ENCODE measurements around the gene PARD3. TPM values are rescaled to one million over a fixed set of nuclear protein-coding genes. Genes with fewer than 3 reads are reported as not detected.
"Not testable (repeated sequence)": the region's sequence is repeated elsewhere in the genome, so short reads cannot be mapped to it uniquely, and the experiment has no call there.

The PARD3 gene
- total and polyA plus RNA-seq, 8 donors, result 25.6 to 54.5 (median 47.8) TPM

- intact Hi-C loops (cut with DNase I), result no loop called here
- Histone ChIP-seq H3K36me3 (no peaks in the 10 kb centered on the region), H3K27ac (peak overlapping the region in 1 of 2 donors; percentile 3), H3K4me1 (peaks cover 12 to 29% of the 10 kb centered on the region in 2 donors), H3K9me3 (no peaks in the 10 kb centered on the region), H3K27me3 (no peaks in the 10 kb centered on the region), H3K4me3 (no peak overlapping the region)
- ATAC-seq (no peak), DNase-seq (no peak)
- no peak for TF ChIP-seq CTCF (IDR thresholded peaks at IDR 0.05)
These were observed 112.8 kb downstream of the PARD3 start for GRCh38 chr10:34702093-34702937.

GRCh38 chr10:34701194-34701593, 113.9 kb downstream of the PARD3 start:
- intact Hi-C loops (cut with DNase I), result no loop called here
- H3K4me1 ChIP-seq, result peaks cover 12 to 27% of the 10 kb centered on the region in 2 donors
- no peaks in the 10 kb centered on the region for H3K36me3 ChIP-seq
- no peak overlapping the region for H3K27ac ChIP-seq
- ATAC-seq (no peak), DNase-seq (no peak)
- H3K9me3 ChIP-seq, result no peaks in the 10 kb centered on the region
- no peak overlapping the region for H3K4me3 ChIP-seq
- no peak for TF ChIP-seq CTCF (IDR thresholded peaks at IDR 0.05)
- H3K27me3 ChIP-seq, result no peaks in the 10 kb centered on the region

GRCh38 chr10:34700752-34701151, 114.3 kb downstream of the PARD3 start:
- intact Hi-C loops (cut with DNase I); DNase-seq; H3K9me3 ChIP-seq; H3K36me3 ChIP-seq; H3K4me3 ChIP-seq; ATAC-seq; H3K27me3 ChIP-seq; H3K27ac ChIP-seq: not testable (repeated sequence)
- peaks cover 12 to 27% of the 10 kb centered on the region in 2 donors for H3K4me1 ChIP-seq

- peaks cover 10 to 21% of the 10 kb centered on the region in 2 donors for H3K4me1 ChIP-seq
- TF ChIP-seq CTCF (IDR thresholded peaks at IDR 0.05), result no peak
- H3K27ac ChIP-seq, result no peak overlapping the region
- H3K9me3 ChIP-seq, result no peaks in the 10 kb centered on the region
- H3K36me3 ChIP-seq, result no peaks in the 10 kb centered on the region
- H3K4me3 ChIP-seq, result no peak overlapping the region
- intact Hi-C loops (cut with DNase I), result no loop called here
- no peaks in the 10 kb centered on the region for H3K27me3 ChIP-seq
- ATAC-seq (no peak), DNase-seq (no peak)
These were observed 115.1 kb downstream of the PARD3 start for GRCh38 chr10:34699904-34700517.

- peak; percentile 80 for ATAC-seq
- Histone ChIP-seq H3K36me3 (no peaks in the 10 kb centered on the region), H3K4me3 (no peak overlapping the region), H3K4me1 (peaks cover 5 to 14% of the 10 kb centered on the region in 2 donors), H3K27ac (no peak overlapping the region), H3K9me3 (no peaks in the 10 kb centered on the region), H3K27me3 (no peaks in the 10 kb centered on the region)
- intact Hi-C loops (cut with DNase I), result no loop called here
- DNase-seq, result no peak
- no peak for TF ChIP-seq CTCF (IDR thresholded peaks at IDR 0.05)
These were observed 116.1 kb downstream of the PARD3 start for GRCh38 chr10:34698979-34699378.
